Adrenal gland (tissue), 12 donors: Measurements from ENCODE around the gene FARP2. TPM values are rescaled to one million over a fixed set of nuclear protein-coding genes. Genes with fewer than 3 reads are reported as not detected.
A peak's percentile ranks its signal among the peaks of the same experiment; 100 is the strongest.

ENCODE experiments used
- DNase-seq, 7 donors: peaks; one replicate each; pipeline ENCODE4 v3.0.0-alpha.2; 2019 to 2020
- H3K27ac ChIP-seq, 5 donors: fragments of 200-600 bp; sonication (generic) in 4 of 5; 1 replicate in 3 of 5; 2 replicates in 2 of 5; pipeline versions ENCODE4 v1.5.1 to v1.8.0; 2016 to 2020; ENCODE audit warnings: mild to moderate bottlenecking in 1 of 5
- H3K27me3 ChIP-seq: fragments of 200-600 bp; 2 replicates; pipeline ENCODE4 v1.8.0; 2021
- H3K36me3 ChIP-seq, 2 donors: fragments of 200-600 bp; replicated peaks in 1 of 2; 1 replicate in 1 of 2; 2 replicates in 1 of 2; pipeline versions ENCODE4 v1.5.1 to v1.8.0; 2018 to 2022
- H3K4me1 ChIP-seq, 2 donors: fragments of 200-600 bp; replicated peaks in 1 of 2; 1 replicate in 1 of 2; 2 replicates in 1 of 2; pipeline versions ENCODE4 v1.5.1 to v1.8.0; 2018 to 2021
- H3K4me3 ChIP-seq, 4 donors: fragments of 200-600 bp; sonication (generic) in 3 of 4; one replicate each; pipeline ENCODE4 v1.5.1; 2016 to 2018
- H3K9me3 ChIP-seq, 3 donors: fragments of 200-600 bp; sonication (generic) in 1 of 3; replicated peaks in 1 of 3; 1 replicate in 2 of 3; 2 replicates in 1 of 3; pipeline versions ENCODE4 v1.5.1 to v1.8.0; 2016 to 2021
- CTCF ChIP-seq, 6 experiments: fragments of 450-650 bp in 4 of 6; fragments of 200-600 bp in 2 of 6; sonication (generic) in 1 of 6; IDR thresholded peaks; 1 replicate in 5 of 6; 2 replicates in 1 of 6; pipeline versions ENCODE4 v1.5.1 to v1.8.0; 2016 to 2021; ENCODE audit warnings: antibody characterized with exemption in 6 of 6, mild to moderate bottlenecking in 2 of 6, moderate library complexity in 1 of 6
- POLR2A ChIP-seq, 2 donors: fragments of 450-650 bp; IDR thresholded peaks; one replicate each; pipeline ENCODE4 v1.6.1; 2017; ENCODE audit warnings: antibody characterized with exemption in 2 of 2, mild to moderate bottlenecking in 2 of 2, moderate library complexity in 1 of 2
- WGBS, 4 donors: extraction: QIAGEN DNeasy Blood & Tissue Kit in 2 of 4; methylation state at CpG; one replicate each; pipeline versions ENCODE4 v1.1.5 to v1.1.7; 2013 to 2017; 5-methylcytosine and 5-hydroxymethylcytosine counted together
- intact Hi-C, 2 donors: fragments of 100-400 bp; cut with DNase I; formaldehyde crosslinking; loops; one replicate each; pipeline versions ENCODE4 v1.14.1 to v1.15.0; 2022 to 2023
- polyA plus RNA-seq, 3 donors: library from polyadenylated mRNA; stranded (reverse); fragments of 200-250 nt in 2 of 3; fragments of 350-450 nt in 1 of 3; fragmentation: Illumina TruSeq in 1 of 3; extraction: RNeasy Lipid Tissue Mini Kit (QIAGEN cat#74804) in 1 of 3; gene quantifications; one replicate each; pipeline ENCODE4 v1.2.3, GENCODE V29; 2013 to 2014
- total RNA-seq, 9 donors: library from RNA; depleted of rRNA in 4 of 9; stranded (reverse); fragments of >200 nt in 4 of 9; fragments of 120-200 nt in 1 of 9; fragmentation: NEBNext Ultra II Directional in 1 of 9; extraction: Animal tissue kit (Norgen Biotek cat#: 25700) in 1 of 9; gene quantifications; one replicate each; pipeline versions ENCODE4 v1.1.0 to v1.2.4, GENCODE V29; 2013 to 2023
- donor health status: healthy with polysubstance abuse.
- donor health status: Bipolar disorder and iron deficiency.
- donor health status: DM: yes; HTN: yes; CAD: no.
- donor health status: DM: no; HTN: no; CAD: no.
- donor health status: DM: no; HTN: no; CAD: no.
- donor health status: DM: yes; HTN: yes; CAD: no.

FARP2 gene
- total and polyA plus RNA-seq, 12 donors: 17.3 to 66.8 (median 37.8) TPM

GRCh38 chr2:241509155-241509784 lies 153.2 kb downstream of the FARP2 start:
- H3K36me3 ChIP-seq: no peaks in the 10 kb centered on the region
- H3K27me3 ChIP-seq: no peaks in the 10 kb centered on the region
- peaks cover 21 to 28% of the 10 kb centered on the region in 2 donors for H3K4me1 ChIP-seq
- intact Hi-C loops: loop anchor here in 1 of 2 donors (10.0 kb wide), 1 partner anchor 144 kb away; no protein-coding TSS in a partner anchor
- no peaks in the 10 kb centered on the region for H3K9me3 ChIP-seq
- 20 to 24% (median 23%) methylated on average over 16 to 24 of the region's 24 CpGs for WGBS, 4 donors
- peak overlapping the region in 4 of 5 donors; percentile 33 to 86 (median 58) for H3K27ac ChIP-seq
- peak overlapping the region; percentile 13 to 90 (median 36) for H3K4me3 ChIP-seq
- peak in 4 of 7 donors; percentile 21 to 71 (median 47) for DNase-seq
- no peak for TF ChIP-seq CTCF (IDR thresholded peaks at IDR 0.05)
- TF ChIP-seq POLR2A (IDR thresholded peaks at IDR 0.05): no peak

- no peak for DNase-seq
- no peak overlapping the region for H3K27ac ChIP-seq
- no peaks in the 10 kb centered on the region for H3K27me3 ChIP-seq
- H3K9me3 ChIP-seq: no peaks in the 10 kb centered on the region
- no peak for TF ChIP-seq POLR2A (IDR thresholded peaks at IDR 0.05)
- TF ChIP-seq CTCF (IDR thresholded peaks at IDR 0.05): no peak
- intact Hi-C loops: no loop called here
- no peak overlapping the region for H3K4me3 ChIP-seq
- peaks cover 21 to 25% of the 10 kb centered on the region in 2 donors for H3K4me1 ChIP-seq
- WGBS, 4 donors: 91 to 97% (median 95%) methylated on average over 4 to 6 of the region's 6 CpGs
- no peaks in the 10 kb centered on the region for H3K36me3 ChIP-seq
Measured at GRCh38 chr2:241511091-241511741, 155.1 kb downstream of the FARP2 start.

GRCh38 chr2:241514553-241514952 lies 158.5 kb downstream of the FARP2 start:
- intact Hi-C loops: no loop called here
- H3K27ac ChIP-seq: no peak overlapping the region

More at GRCh38 chr2:241514553-241514952, 158.5 kb downstream of the FARP2 start:
- Histone ChIP-seq H3K4me1 (peaks cover 2 to 4% of the 10 kb centered on the region in 2 donors), H3K9me3 (no peaks in the 10 kb centered on the region), H3K4me3 (no peak overlapping the region), H3K27me3 (no peaks in the 10 kb centered on the region), H3K36me3 (no peaks in the 10 kb centered on the region)
- WGBS, 4 donors: 72 to 83% (median 77%) methylated on average over 5 of the region's 5 CpGs
- DNase-seq: no peak
- TF ChIP-seq POLR2A (IDR thresholded peaks at IDR 0.05) (no peak), CTCF (IDR thresholded peaks at IDR 0.05) (no peak)
